Measurements from ENCODE around the gene CAPN2.

CAPN2 gene

DNA sequence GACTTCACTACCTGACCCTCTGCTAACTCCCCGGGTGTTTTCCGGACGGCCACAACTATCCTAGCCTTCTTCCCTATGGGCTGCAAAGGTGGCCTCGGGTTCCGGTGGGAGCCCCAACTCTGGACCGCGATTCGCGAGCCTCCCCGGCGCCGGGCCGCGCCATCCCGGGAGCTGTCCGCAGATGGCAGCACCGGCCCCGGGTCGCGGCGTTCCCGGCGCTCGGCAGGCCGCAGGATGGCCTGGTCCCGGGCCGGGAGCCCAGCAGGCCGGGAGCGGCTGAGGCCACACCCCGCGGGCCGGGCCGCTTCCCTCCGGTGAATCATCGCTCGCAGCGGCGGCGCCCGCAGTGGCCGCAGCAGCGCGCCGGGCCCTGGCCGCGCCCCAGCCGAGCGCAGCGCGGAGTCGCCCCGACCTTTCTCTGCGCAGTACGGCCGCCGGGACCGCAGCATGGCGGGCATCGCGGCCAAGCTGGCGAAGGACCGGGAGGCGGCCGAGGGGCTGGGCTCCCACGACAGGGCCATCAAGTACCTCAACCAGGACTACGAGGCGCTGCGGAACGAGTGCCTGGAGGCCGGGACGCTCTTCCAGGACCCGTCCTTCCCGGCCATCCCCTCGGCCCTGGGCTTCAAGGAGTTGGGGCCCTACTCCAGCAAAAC, at the start of gene CAPN2:
TSS of gene CAPN2 (plus strand) at position 346 of the 656 bp plus-strand sequence. CDS start at position 448, 102 bp downstream.
- no peak for DNase-seq

DNA sequence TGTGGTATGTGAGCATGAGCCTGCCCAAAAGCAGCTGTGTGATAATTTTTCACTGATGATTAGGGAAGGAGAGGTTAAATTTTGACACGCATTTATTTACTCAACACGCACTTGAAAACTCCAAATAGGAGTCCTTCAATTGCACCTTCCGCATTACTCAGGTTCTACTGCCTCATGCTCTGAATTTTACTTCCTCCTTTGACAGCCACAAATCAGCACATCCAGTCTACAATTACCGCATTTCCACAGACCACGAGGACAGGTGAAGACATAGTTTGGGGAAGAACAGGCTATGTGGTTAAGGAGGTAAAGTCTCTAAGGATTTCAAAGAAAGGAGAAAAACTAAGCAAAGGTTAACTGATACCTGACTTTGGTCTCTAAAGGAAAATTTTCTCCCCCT, 49.4 kb upstream of the CAPN2 start:
- no peak for DNase-seq

DNA sequence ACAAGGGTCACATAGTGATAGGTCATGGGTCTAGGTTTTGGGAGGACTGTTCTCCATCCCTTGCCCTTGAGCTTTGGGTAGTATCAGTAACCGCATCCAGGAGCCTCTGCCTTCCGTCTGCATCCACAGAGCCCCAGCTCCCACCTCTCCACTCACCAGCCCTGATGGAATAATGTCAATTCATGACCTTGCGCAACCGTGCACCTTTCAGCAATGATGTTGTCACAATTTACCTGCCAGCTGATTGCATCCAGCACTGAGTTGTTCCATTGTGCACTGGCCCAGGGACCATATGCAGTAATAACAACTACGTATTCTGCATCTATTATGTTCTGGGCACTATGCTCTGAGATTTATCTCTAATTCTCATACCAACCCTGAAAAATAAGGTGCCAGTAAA, 48.2 kb upstream of the CAPN2 start:
- DNase-seq, result no peak

GRCh38 chr1:223665592-223666312, 46.6 kb upstream of the CAPN2 start, which contains the start of gene CAPN8:
Gene CAPN8 (minus strand): TSS chr1:223665701. CDS start chr1:223665646, 55 bp downstream.
- DNase-seq, result no peak

DNA sequence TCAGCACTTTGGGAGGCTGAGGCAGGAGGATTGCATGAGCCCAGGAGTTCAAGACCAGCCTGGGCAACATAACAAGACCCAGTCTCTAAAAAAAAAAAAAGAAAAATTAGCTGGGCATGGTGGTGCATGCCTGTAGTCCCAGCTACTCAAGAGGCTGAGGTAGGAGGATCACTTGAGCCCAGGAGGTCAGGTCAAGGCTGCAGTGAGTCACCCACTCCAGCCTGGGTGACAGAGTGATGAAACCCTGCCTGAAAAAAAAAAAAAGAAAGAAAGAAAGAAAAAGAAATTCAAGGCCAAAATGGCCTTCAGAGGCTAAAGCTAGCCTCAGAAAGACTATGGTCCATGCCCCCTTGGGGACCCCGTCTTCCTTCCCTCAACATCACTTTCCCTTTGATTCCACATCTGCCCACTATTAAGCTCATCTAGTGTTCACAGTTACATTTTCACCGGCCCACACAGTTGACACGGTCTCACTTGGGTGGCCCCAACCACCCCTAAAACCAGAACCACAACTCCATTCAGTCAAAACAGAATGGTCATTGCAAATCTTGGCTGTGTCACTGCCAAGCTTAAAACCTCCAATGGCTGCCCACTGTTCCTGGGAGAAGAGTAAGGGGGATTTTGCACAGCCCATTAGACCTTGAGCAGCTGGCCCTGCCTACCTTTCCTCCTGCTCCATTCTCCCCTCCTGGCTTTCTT, 44.7 kb upstream of the CAPN2 start:
- DNase-seq, result no peak

- DNase-seq, result no peak
These were observed 43.1 kb upstream of the CAPN2 start for GRCh38 chr1:223669003-223669795.

DNA sequence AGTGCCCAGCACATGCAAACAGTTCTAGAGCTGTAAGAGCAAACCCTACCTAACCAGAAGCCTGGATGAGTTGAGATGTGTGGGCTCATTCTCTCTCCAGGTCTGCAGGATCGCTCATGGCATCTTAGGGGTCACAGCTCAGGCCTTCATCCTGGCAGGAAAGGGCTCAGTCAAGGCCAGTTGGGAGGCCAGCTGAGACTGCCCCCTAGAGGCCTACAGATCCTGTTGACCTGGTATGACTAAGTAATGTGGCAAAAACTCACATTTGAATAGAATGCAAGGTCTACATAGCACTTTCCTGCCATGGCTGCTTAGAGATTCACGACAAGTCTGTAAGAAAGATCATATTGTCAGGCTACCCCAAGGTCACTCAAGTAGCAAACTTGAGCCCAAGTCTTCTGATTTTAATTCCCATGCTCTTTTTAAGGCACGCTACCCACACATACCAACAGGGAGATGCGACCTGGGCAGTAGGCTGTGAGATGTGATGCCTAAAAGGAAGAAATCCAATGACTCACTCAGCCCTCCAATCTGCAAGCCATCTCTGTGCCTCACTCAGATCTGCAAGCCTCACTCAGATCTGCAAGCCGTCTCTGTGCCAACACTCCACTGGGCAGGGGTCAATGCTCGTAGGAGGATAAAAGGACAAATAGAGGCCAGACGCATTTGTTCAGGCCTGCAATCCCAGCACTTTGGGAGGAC, 41.7 kb upstream of the CAPN2 start:
- no peak for DNase-seq

GRCh38 chr1:223674119-223674890, 38.0 kb upstream of the CAPN2 start:
- DNase-seq, result no peak

- DNase-seq, result no peak
These were observed 33.5 kb upstream of the CAPN2 start for GRCh38 chr1:223678841-223679240.

- no peak for DNase-seq
These were observed 32.2 kb upstream of the CAPN2 start for GRCh38 chr1:223680188-223680587.

- DNase-seq, result no peak
These were observed 29.8 kb upstream of the CAPN2 start for GRCh38 chr1:223682502-223682901.

- DNase-seq, result peak; percentile 70
These were observed 28.5 kb upstream of the CAPN2 start for GRCh38 chr1:223683586-223684487.

DNA sequence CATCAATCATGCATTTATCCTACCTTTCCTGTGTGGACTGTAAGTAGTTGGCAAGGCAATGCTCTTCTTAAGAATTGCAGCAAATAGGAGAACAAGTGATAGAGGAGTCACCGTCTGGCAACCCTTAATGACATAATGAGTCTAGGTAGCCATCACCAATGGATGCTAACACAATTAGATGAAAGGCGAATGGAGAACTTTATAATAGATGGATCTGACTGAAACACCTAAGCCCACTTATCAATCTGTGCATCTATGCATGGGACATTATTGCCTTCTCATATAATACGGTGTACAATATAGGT, 27.9 kb upstream of the CAPN2 start:
- DNase-seq, result no peak

- DNase-seq, result no peak
These were observed 21.2 kb upstream of the CAPN2 start for GRCh38 chr1:223691121-223691520.

DNA sequence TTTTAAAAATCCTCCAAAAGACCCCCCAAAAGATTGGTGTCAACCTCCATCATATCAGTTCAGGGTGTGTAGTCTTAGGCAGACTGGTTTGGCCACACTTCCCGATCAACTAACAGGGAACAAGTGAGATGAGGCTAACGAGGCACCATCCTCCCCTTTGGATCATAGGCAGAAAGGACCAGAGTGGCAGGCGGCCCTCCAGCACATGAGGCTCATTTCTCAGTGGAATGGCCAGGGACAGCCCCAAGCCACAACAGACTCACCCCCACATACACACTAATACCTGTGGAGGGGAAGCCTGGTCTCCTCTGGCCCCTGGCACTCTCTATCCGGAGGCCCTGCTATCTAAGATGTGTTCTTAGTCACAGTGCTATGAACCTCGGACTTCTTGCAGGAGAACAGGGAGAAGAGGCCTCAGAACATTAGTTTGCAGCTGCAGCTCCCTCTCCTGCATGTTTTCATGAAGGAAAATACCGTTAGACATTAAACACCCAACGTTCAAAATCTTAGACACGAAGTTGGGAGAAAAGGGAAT, 17.3 kb upstream of the CAPN2 start:
- no peak for DNase-seq

- DNase-seq, result no peak
These were observed 16.4 kb upstream of the CAPN2 start for GRCh38 chr1:223695941-223696340.

- DNase-seq, result no peak
These were observed 11.9 kb upstream of the CAPN2 start for GRCh38 chr1:223700388-223700918.

GRCh38 chr1:223700942-223701637, 11.2 kb upstream of the CAPN2 start:
- DNase-seq, result no peak
